SK-N-MC (cell line): Measurements from ENCODE around the gene NKD2.
A peak's percentile ranks its signal among the peaks of the same experiment; 100 is the strongest.

Experiments used
- DNase-seq: peaks from one replicate; pipeline ENCODE4 v3.0.0-alpha.2; 2011; ENCODE audit warnings: low read depth, low spot score
- H3K27ac ChIP-seq: fragments of 200-600 bp; sonication (generic); 2 replicates; pipeline ENCODE4 v1.5.1; 2016; ENCODE audit warnings: mixed run types
- H3K36me3 ChIP-seq: fragments of 200-600 bp; sonication (generic); 2 replicates; pipeline ENCODE4 v1.6.1; 2017; ENCODE audit warnings: antibody characterized with exemption, low read length, mixed read lengths; ENCODE audit not compliant: insufficient read depth
- H3K4me3 ChIP-seq: fragments of 200-600 bp; sonication (generic); 2 replicates; pipeline ENCODE4 v1.5.1; 2016
- H3K9ac ChIP-seq: fragments of 200-600 bp; sonication (generic); 2 replicates; pipeline ENCODE4 v1.8.0; 2017; ENCODE audit warnings: mixed run types, mixed read lengths; ENCODE audit not compliant: insufficient read length
- H3K9me3 ChIP-seq: fragments of 200-600 bp; sonication (generic); 2 replicates; pipeline ENCODE4 v1.6.1; 2017; ENCODE audit warnings: low read depth, mild to moderate bottlenecking, antibody characterized with exemption, low read length, moderate library complexity, mixed read lengths
- EZH2 ChIP-seq: fragments of 200-600 bp; sonication (generic); IDR thresholded peaks from one replicate; pipeline ENCODE4 v1.6.1; 2017; ENCODE audit warnings: antibody characterized with exemption
- FOXP2 ChIP-seq: optimal IDR thresholded peaks from 2 replicates; pipeline ENCODE3; 2011; ENCODE audit warnings: mild to moderate bottlenecking, moderate library complexity; ENCODE audit not compliant: insufficient read depth; ENCODE audit errors: extremely low read length, control extremely low read depth
- POLR2AphosphoS5 ChIP-seq: IDR thresholded peaks from 2 replicates; pipeline ENCODE4 v1.6.1; 2012; ENCODE audit warnings: mild to moderate bottlenecking, low read depth, low read length, borderline replicate concordance

Gene NKD2, protein sequence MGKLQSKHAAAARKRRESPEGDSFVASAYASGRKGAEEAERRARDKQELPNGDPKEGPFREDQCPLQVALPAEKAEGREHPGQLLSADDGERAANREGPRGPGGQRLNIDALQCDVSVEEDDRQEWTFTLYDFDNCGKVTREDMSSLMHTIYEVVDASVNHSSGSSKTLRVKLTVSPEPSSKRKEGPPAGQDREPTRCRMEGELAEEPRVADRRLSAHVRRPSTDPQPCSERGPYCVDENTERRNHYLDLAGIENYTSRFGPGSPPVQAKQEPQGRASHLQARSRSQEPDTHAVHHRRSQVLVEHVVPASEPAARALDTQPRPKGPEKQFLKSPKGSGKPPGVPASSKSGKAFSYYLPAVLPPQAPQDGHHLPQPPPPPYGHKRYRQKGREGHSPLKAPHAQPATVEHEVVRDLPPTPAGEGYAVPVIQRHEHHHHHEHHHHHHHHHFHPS

DNA sequence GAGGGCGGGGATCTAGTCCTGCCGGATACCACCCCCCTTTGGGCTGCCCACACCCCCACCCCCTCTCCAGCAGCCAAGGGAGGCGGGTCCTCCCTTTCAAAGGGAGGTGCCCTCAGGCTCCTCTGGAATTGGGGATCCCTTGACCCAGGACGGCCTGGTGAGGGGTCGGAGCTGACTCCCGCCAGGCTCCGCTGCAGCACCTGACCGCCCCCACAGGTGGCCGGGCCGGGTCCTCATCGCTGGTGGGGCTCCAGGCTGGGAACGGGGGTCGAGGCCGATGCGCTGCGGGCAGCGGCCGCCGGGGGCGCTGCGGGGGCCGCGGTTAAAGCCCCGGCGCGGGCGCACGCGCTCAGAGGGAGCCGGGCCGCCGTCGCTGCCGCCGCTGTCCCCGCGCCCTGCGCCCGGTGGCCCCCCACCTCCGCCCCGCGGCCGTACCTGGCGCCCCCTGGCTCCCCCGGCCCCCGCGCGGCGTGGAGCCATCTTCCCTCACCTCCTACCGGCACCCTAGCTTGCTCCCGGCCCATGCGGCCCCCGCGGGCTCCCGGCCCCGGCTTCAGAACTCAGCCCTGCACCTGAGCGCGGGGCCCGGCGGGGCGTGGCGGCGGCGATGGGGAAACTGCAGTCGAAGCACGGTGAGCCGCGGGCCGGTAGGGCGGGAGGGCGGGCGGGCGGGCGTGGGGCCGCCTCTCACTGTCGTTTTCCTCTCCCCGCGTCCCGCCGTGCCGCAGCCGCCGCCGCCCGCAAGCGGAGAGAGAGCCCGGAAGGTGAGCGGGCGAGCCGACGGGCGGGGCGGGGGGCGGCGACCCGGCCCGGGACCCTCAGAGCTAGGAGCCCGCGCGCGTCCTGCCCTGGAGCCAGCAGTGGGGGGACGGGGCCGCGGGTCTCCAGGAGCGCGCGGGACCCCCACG lies at the start of gene NKD2:
Gene NKD2 (plus strand): TSS at position 352 of the 908 bp plus-strand sequence. CDS start 256 bp downstream, at position 608.
- TF ChIP-seq POLR2AphosphoS5 (no peak), FOXP2 (no peak), EZH2 (no peak)
- DNase-seq, result no peak
- Histone ChIP-seq H3K9me3 (no peaks in the 10 kb centered on the region), H3K27ac (no peak within 1 kb of the TSS), H3K36me3 (no peaks in the 10 kb centered on the region), H3K4me3 (peak within 1 kb of the TSS; percentile 78), H3K9ac (no peak within 1 kb of the TSS)

- TF ChIP-seq EZH2, result no peak
- no peak for TF ChIP-seq POLR2AphosphoS5
- TF ChIP-seq FOXP2, result no peak
- no peak overlapping the region for H3K27ac ChIP-seq
- DNase-seq, result no peak
- no peaks in the 10 kb centered on the region for H3K36me3 ChIP-seq
- H3K9me3 ChIP-seq, result no peaks in the 10 kb centered on the region
- no peak overlapping the region for H3K4me3 ChIP-seq
- H3K9ac ChIP-seq, result no peak overlapping the region
These were observed 48.7 kb upstream of the NKD2 start for GRCh38 chr5:959581-960531.

GRCh38 chr5:960551-960950 lies 48.1 kb upstream of the NKD2 start:
- Histone ChIP-seq H3K9ac (no peak overlapping the region), H3K27ac (no peak overlapping the region), H3K9me3 (no peaks in the 10 kb centered on the region), H3K4me3 (no peak overlapping the region), H3K36me3 (no peaks in the 10 kb centered on the region)
- no peak for DNase-seq
- no peak for TF ChIP-seq FOXP2
- TF ChIP-seq POLR2AphosphoS5, result no peak
- TF ChIP-seq EZH2, result no peak

DNA sequence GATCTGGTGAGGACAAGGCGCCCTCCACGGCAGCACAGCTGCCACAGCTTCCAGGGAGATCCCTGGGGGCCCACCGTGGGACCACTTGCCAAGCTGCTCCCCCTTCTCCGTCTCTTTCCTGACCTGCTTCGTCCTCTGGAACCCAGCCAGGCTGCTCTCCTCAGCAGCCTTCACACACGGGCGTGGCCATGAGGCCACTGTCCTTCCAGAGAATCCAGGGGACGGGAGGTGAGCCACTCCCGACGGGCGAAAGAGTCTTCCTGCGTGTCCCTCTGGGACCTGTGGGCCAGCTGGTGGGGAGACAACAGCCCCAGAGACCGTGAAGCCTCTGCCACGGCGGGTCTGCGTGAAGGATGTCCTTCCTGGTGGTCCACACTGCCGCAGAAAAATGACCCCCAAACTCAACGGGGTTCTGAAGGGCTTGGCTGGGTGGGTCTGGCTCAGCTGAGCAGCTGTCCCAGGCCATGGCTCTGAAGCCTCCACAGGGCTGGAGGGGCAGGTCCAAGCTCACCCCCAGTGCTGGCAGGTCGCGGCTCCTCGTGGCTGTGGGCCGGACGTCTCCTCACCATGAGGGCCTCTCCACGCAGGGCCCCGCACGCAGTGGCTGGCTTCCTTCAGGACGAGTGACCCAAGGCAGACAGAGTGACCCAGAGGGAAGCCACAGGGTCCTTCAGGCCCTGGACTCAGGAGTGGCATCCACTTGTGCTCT lies 47.4 kb upstream of the NKD2 start:
- no peak for DNase-seq
- Histone ChIP-seq H3K4me3 (no peak overlapping the region), H3K27ac (no peak overlapping the region), H3K9ac (no peak overlapping the region), H3K9me3 (no peaks in the 10 kb centered on the region), H3K36me3 (no peaks in the 10 kb centered on the region)
- no peak for TF ChIP-seq POLR2AphosphoS5
- no peak for TF ChIP-seq EZH2
- TF ChIP-seq FOXP2, result no peak

- TF ChIP-seq POLR2AphosphoS5 (no peak), EZH2 (no peak), FOXP2 (no peak)
- Histone ChIP-seq H3K9ac (no peak overlapping the region), H3K9me3 (no peaks in the 10 kb centered on the region), H3K4me3 (no peak overlapping the region), H3K36me3 (no peaks in the 10 kb centered on the region), H3K27ac (no peak overlapping the region)
- DNase-seq, result no peak
These were observed 46.8 kb upstream of the NKD2 start for GRCh38 chr5:961711-962240.

DNA sequence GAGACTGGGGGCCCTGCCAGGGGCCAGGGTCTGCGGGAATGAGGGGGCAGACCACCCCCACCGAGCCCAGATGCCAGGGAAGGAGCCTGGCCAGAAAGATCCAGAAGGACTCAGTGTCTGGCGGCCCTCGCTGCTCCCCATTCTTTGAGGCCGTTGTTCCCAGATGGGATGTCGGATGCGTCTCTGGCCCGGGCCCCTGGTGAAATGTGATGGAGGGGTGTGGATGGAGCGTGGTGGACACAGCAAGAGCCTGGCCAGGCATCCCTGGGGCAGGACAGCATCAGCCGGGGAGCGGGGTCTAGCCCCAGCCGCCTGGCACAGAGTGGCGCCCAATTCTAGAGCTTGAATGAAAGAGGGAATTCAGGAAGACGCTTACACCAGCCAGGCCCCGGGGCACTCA lies 46.2 kb upstream of the NKD2 start:
- no peak for TF ChIP-seq POLR2AphosphoS5
- no peak for TF ChIP-seq FOXP2
- no peak for TF ChIP-seq EZH2
- Histone ChIP-seq H3K9ac (no peak overlapping the region), H3K4me3 (no peak overlapping the region), H3K36me3 (no peaks in the 10 kb centered on the region), H3K9me3 (no peaks in the 10 kb centered on the region), H3K27ac (no peak overlapping the region)
- no peak for DNase-seq

DNA sequence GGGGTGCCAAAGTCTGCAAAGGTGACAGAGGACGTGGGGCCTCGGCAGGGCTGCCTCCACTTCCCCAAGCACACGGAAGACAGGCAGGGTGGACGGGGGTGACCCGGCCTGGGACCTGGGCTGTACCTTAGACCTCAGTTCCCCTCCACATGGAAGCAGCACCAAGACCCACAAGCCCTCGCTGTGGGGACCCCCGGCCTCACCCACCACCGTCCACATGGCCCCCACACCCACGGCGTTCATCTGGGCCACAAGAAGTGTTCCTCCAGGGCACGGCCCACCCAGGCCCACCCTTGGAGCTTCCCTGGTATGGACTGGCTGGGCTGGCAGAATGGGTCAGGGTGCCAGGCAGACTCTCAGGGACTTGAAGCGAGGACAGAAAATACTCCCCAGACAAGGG lies 45.8 kb upstream of the NKD2 start:
- Histone ChIP-seq H3K27ac (no peak overlapping the region), H3K9me3 (no peaks in the 10 kb centered on the region), H3K4me3 (no peak overlapping the region), H3K9ac (no peak overlapping the region), H3K36me3 (no peaks in the 10 kb centered on the region)
- DNase-seq, result no peak
- TF ChIP-seq POLR2AphosphoS5 (no peak), FOXP2 (no peak)
